Measurements from ENCODE around the gene DMD.

DNA sequence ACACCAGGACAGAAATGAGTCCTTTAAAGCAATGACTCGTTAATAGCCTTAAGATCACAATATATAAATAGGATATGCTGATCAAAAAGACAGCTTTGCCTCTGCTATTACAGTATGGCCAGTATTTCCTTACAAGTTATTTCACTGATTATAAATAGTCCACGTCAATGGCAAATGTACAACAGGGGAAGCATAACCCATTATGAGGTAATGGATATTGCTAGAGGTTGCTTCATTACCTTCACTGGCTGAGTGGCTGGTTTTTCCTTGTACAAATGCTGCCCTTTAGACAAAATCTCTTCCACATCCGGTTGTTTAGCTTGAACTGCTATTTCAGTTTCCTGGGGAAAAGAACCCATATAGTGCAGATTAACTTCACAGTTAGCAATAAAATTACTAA is 1374.9 kb downstream of the DMD start:
- TF ChIP-seq EZH2 (optimal IDR thresholded peaks at IDR 0.05; ENCODE audit: low read depth, low read length) = no peak
- no peak for TF ChIP-seq CTCF (IDR thresholded peaks at IDR 0.05; ENCODE audit: low read length)

Measured in MM.1S (cell line).